ENCODE results near the gene DPYSL5.

DNA sequence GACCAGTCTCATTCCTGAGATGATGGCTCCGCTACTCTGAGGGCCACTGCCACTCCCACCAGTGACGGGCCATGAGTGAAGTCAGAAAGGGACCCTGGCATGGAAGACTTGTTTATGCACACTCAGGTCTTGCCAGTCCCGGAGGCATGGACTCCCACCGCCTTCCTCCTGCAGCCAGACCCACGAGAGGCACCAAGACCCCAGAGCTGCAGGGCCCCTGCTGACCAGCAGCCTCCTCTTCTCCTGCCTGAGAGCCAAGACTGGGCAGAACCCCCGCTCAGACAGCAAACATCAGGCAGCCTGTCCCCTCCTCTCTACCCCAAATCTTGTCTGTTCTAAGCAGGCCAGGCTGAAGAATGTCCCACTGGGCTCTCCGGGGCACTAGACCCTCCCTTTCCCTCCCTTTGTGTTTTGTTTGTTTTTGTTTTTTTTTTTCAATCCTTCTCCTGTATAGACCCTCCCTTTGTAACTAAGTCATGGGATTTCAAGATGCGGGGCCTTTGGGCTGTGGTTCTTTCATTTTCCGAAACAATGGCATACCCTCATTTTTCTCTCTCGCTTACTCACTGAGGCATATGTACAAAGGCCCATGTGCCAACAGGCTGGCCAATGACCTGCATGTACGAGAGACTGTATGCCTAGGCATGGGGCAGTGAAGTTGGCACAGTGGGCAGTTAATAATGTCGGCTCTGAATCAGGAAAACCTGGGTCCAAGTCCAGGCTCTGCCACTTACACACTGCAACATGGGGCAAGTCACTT lies 98.2 kb downstream of the DPYSL5 start:
- no peak for TF ChIP-seq SPI1 (IDR thresholded peaks at IDR 0.05; ENCODE audit: low read depth, low read length)
- TF ChIP-seq TAF1 (IDR thresholded peaks at IDR 0.05; ENCODE audit: low read depth, low read length): no peak
- TF ChIP-seq POLR2A (IDR thresholded peaks at IDR 0.05; ENCODE audit: low read depth, low read length): no peak
- no peak for TF ChIP-seq POLR2AphosphoS5 (IDR thresholded peaks at IDR 0.05; ENCODE audit: low read depth, low read length)
- TF ChIP-seq POU2F2 (IDR thresholded peaks at IDR 0.05; ENCODE audit: low read depth, low read length): no peak
